DMS53 treated with DMSO at 0.1 percent for 48 hours (cell line): ENCODE measurements around the gene TMED9.
A peak's percentile ranks its signal among the peaks of the same experiment; 100 is the strongest.
"Not testable (repeated sequence)": the region's sequence is repeated elsewhere in the genome, so short reads cannot be mapped to it uniquely, and the experiment has no call there.

Experiments
- DNase-seq: peaks from one replicate; lab custom pipeline; 2025; ENCODE audit not compliant: unreplicated experiment; lab: John Stamatoyannopoulos, UW

The TMED9 gene

GRCh38 chr5:177592010-177592834, at the start of gene TMED9:
TMED9 (plus strand) TSS chr5:177592203; CDS start chr5:177592215, 12 bp downstream.
- peak; percentile 86 for DNase-seq

DNA sequence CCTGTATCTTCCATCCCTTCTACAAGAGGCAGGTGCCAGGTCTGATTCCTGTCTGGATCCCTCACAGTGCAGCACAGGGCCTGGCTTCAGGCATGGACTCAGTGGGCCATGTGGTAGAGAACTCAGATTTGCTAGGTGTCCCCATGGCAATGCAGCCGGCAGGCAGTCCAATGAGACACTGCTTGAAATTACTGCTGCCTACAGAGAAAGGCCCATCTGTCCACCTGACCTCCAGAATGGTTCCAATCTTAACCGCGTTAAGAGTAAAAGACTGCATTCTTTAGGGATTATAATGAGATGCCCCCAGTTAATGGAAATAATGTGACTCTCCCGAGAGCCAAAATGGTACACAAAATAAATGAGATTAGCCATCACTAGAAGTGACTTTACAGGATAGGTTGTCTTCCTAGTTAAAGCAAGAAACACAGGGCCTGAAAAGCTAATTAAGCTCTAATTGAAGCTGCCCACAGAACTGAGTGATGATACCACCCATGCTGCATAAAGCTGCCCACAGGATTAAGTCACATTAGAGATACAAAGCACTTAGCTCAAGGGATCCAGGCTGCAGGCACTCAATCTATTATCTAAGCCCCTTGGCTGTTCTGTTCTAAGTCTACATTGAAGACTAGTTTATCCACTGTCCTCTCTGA, 49.1 kb upstream of the TMED9 start:
- no peak for DNase-seq

DNA sequence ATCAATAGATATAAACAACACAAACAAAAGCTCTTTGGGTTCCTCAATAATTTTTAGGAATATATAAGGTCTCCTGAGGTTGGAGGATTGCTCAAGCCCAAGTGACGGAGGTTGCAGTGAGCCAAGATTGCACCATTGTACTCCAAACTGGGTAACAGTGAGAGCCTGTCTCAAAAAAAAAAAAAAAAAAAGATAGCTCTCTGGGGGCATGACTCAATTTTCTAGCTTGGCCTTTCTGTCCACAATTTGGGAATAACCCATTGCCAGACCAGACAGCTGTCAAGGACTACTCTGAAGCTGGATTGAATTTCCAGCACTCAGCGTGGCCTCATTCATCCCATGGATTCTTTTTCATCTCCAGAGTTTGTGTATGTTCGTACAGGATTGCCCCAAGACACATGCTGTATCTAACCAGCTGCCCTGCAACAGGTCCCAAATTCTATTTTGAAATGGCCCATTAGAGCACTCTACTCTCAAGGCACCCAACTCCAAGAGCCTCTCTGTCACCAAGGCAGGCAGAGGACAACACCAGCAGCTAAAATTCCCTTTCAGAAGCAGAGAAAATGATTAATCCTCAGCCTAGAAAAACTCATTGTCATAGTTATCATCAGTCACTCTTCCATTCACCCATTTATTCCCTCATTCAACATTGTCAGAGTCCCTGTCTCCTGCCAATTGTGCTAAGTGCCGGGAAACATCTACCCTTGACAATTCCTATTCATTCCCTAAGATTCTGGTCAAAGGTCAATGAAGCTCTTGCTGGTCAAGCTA, 46.3 kb upstream of the TMED9 start:
- no peak for DNase-seq

DNA sequence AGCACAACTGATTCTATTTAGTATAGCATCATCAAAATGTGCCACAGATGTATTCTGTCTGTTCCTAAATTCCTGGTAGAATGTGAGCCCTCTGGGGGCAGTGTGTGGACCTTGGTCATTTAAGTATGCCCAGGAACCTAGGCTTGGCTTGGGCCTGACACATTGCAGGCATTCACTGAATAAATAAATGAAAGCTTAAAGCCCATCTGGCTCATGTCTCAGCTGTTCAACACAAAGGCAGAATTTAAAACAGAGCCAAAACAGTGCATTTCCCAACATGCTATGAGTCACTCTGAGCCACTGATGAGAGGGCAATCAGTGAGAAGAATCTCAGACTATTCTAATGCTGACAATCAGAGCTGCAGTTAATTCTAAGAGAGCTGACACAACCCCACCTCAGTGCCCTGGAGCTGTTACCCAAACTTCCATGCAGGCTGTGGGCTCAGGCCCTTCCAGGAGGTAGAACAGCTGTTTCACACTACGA, 45.7 kb upstream of the TMED9 start:
- DNase-seq, result peak; percentile 1

GRCh38 chr5:177547736-177548135, 44.3 kb upstream of the TMED9 start:
- DNase-seq, result no peak

DNA sequence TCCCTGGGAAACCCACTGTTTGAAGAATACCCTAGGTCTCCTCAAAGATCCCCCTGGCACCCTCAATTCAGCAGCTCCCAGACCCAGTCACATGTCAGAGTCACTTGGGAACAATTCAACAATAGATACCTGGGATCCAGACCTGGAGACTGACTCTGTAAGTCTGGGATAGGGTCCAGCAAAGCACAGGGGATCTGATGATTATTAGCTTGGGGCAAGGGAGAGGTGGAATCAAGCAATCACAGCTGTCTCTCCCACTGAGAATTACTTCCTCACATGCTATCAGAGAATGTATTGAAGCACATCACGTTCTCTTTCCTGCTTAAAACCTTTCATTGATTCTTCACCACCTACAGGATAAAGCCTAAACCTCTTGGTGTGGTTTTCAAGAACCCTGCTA, 43.5 kb upstream of the TMED9 start:
- no peak for DNase-seq

DNA sequence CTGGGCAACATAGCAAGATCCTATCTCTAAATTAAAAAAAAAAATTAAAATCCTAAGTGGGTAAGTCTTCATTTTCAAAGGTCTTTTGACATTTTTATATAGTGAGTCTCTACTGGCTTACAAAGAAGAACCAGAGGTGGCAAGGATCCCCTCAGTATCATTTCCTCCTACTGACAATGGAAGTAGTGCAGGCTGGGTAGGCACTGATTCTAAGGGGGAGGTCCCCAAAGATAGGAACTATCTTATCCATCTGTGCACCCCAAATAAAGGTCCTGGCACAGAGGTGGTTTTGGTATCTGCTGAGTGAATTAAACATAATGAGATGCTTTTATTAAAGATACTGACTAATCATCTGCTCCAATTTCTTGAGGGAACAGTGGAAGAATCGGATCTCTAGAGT, 41.9 kb upstream of the TMED9 start:
- no peak for DNase-seq

GRCh38 chr5:177552839-177553455, 39.1 kb upstream of the TMED9 start:
- DNase-seq, result no peak

DNA sequence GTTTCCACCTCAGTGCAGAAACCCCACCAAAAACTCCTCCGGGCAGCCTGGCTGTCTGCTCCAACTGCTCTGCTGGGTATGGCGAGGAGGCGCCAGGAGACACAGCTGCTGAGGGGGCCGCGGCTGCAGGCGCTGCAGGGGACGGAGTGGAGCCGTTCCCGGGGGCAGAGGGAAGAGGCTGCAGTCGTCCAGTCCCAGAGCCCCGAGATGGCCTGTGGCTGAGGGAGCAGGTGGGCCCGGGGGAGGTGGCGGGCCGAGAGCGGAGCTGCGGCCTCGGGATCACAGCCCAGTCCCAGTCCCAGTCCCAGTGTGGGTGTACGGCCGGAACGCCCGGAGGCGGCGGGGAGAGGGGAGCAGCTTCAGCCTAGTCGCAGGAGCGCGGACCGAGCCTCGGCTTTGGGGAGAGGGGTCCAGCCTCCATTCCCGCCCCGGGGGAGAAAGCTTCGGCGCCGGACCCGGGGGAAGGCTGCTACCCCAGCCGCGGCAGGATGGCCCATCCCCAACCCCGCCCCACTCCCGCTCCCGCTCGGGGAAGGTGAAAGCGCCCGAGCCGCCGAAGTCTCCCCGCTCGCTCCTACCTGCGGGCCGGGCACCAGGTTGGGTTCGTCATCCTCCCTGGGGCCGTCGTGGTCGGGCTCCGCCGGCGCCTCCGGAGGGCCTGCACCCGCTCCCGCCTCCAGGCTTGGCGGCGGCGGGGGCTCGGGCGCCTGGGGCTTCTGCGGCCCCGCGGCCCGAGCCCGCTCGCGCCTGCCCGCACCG, 38.2 kb upstream of the TMED9 start:
- no peak for DNase-seq

- DNase-seq, result peak; percentile 78
Measured at GRCh38 chr5:177554474-177555111, 37.4 kb upstream of the TMED9 start, which contains the start of gene FAM193B. FAM193B (minus strand) TSS chr5:177554563; CDS start chr5:177554458, 105 bp downstream.

- DNase-seq, result no peak
Measured at GRCh38 chr5:177555228-177555627, 36.8 kb upstream of the TMED9 start.

DNA sequence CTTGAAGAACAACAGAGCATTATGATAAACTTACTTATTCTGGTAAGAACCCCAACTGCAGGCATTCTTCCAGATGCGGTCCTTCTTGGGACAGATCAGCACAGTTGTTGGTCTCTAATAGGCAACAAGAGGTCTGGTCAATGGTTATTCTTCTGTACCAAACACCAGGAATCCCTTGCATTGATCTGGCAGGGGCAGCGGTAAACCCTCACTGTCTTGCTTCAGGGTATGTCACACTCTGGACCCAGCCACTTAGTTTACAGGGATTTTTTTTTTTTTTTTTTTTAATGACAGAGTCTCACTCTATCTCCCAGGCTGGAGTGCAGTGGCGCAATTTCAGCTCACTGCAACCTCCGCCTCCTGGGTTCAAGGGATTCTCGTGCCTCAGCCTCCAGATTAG, 36.3 kb upstream of the TMED9 start:
- no peak for DNase-seq

GRCh38 chr5:177557041-177557647, 34.9 kb upstream of the TMED9 start:
- no peak for DNase-seq

DNA sequence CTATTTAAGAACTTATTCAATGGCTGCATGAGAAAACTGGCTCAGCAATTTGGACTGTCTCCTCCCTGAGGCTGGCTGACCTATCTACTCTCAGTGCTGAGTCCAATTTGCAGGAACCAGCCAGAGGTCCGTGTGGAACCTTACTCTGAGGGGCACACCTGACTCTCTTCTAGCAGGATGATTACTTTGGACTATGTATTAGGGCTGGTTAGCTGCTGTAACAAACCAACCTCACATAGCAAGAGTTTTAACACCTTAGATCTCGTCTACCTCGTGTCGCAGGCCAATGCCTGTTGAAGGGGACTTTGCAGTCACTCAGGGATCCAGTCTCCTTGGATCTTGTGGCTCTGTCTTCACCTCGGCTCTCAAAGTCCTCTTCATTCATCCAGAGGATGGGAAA, 34.2 kb upstream of the TMED9 start:
- DNase-seq, result no peak

GRCh38 chr5:177559446-177559941, 32.5 kb upstream of the TMED9 start:
- DNase-seq, result not testable (repeated sequence)

- DNase-seq, result no peak
Measured at GRCh38 chr5:177565046-177565445, 27.0 kb upstream of the TMED9 start.

DNA sequence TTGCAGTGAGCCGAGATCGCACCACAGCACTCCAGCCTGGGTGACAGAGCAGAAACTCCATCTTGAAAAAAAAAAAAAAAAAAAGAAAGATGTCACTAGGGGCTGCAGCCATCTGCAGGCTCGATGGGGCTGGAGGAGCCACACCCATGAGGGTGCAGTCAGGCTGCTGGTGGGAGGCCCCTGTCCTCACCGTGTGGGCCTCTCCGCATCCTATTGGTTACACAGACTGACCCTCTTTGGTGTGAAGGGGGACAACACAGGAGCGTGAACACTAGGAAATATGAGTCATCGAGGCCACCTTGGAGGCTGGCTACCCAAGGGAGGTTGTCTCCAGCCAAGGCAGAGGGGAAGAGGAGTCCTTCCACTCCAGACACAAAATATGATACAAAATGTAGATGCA, 23.7 kb upstream of the TMED9 start:
- no peak for DNase-seq

DNA sequence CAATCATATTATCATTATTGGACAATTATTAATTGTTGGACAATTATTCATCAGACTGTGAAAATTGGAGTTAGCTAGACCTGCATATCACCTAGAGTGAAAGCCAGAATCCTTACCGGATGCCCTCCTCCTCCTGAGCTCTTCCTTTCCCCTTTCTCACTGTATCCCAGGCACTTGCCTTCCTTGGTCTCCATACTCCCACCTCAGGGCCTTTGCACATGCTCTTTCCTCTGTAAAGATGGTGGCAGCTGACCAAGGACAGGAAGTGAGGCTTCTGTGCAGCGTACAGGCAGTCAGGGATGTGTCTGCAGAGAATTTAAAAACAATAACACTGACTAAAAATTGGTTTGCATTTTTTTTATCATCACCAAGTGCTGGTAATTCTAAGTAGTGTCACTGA, 22.1 kb upstream of the TMED9 start:
- DNase-seq, result no peak

- DNase-seq, result no peak
Measured at GRCh38 chr5:177575488-177575887, 16.5 kb upstream of the TMED9 start.
